COLO829 (cell line): ENCODE measurements around the gene ITM2C.

Experiments
- DNase-seq: peaks from one replicate; pipeline ENCODE4 v3.0.0; 2012; ENCODE audit warnings: low spot score

The ITM2C gene

GRCh38 chr2:230927711-230928341 lies 63.1 kb downstream of the ITM2C start:
- no peak for DNase-seq
